AG09309 (cell line): ENCODE results near the gene MED1.
"Not testable (repeated sequence)": the region's sequence is repeated elsewhere in the genome, so short reads cannot be mapped to it uniquely, and the experiment has no call there.

Experiments used
- DNase-seq: peaks from one replicate; pipeline ENCODE4 v3.0.0-alpha.2; 2010; ENCODE audit warnings: low read depth
- H3K4me3 ChIP-seq: 2 replicates; pipeline ENCODE4 v1.5.1; 2011; ENCODE audit warnings: mild to moderate bottlenecking, low read depth, low read length, moderate library complexity; ENCODE audit not compliant: control insufficient read depth
- CTCF ChIP-seq: IDR thresholded peaks from 2 replicates; pipeline ENCODE4 v1.5.1; 2011; ENCODE audit warnings: mild to moderate bottlenecking, low read depth, low read length, inconsistent platforms; ENCODE audit not compliant: insufficient read depth, control insufficient read depth; ENCODE audit errors: missing control alignments

The MED1 gene

GRCh38 chr17:39450847-39451581, at the start of gene MED1:
Gene MED1 (minus strand): TSS chr17:39451263. CDS start chr17:39451062, 201 bp downstream.
- H3K4me3 ChIP-seq, result peak within 1 kb of the TSS; percentile 98
- peak; percentile 93 for DNase-seq
- no peak for TF ChIP-seq CTCF

- not testable (repeated sequence) for H3K4me3 ChIP-seq, DNase-seq
Measured at GRCh38 chr17:39496921-39497320, 45.9 kb upstream of the MED1 start.

- no peak for TF ChIP-seq CTCF
- no peak overlapping the region for H3K4me3 ChIP-seq
- no peak for DNase-seq
Measured at GRCh38 chr17:39487946-39488345, 36.9 kb upstream of the MED1 start.

GRCh38 chr17:39487490-39487889, 36.4 kb upstream of the MED1 start:
- not testable (repeated sequence) for H3K4me3 ChIP-seq, DNase-seq

- H3K4me3 ChIP-seq, result no peak overlapping the region
- DNase-seq, result peak; percentile 83
- no peak for TF ChIP-seq CTCF
Measured at GRCh38 chr17:39486242-39486641, 35.2 kb upstream of the MED1 start.

- peak; percentile 94 for DNase-seq
- TF ChIP-seq CTCF, result no peak
- no peak overlapping the region for H3K4me3 ChIP-seq
Measured at GRCh38 chr17:39485555-39485954, 34.5 kb upstream of the MED1 start.

GRCh38 chr17:39484178-39484577, 33.1 kb upstream of the MED1 start:
- no peak overlapping the region for H3K4me3 ChIP-seq
- no peak for DNase-seq
- TF ChIP-seq CTCF, result no peak

GRCh38 chr17:39483506-39483905, 32.4 kb upstream of the MED1 start:
- no peak for DNase-seq
- H3K4me3 ChIP-seq, result no peak overlapping the region
- no peak for TF ChIP-seq CTCF

GRCh38 chr17:39479631-39480030, 28.6 kb upstream of the MED1 start:
- not testable (repeated sequence) for H3K4me3 ChIP-seq

More at GRCh38 chr17:39479631-39480030, 28.6 kb upstream of the MED1 start:
- not testable (repeated sequence) for DNase-seq
